Medulla oblongata (tissue), 1 donor: ENCODE measurements around the gene SGSM1.

ENCODE experiments used
- DNase-seq: peaks from one replicate; pipeline ENCODE4 v3.0.0-alpha.2; 2015; ENCODE audit errors: extremely low spot score

The SGSM1 gene

GRCh38 chr22:24805790-24806662 lies at the start of gene SGSM1:
Gene SGSM1 (plus strand): TSS chr22:24806211. CDS start chr22:24806326, 115 bp downstream.
- peak; percentile 79 for DNase-seq

GRCh38 chr22:24758164-24758799 lies 47.7 kb upstream of the SGSM1 start:
- peak; percentile 75 for DNase-seq

- DNase-seq = no peak
Measured at GRCh38 chr22:24759765-24760164, 46.2 kb upstream of the SGSM1 start.

GRCh38 chr22:24760708-24761306 lies 45.2 kb upstream of the SGSM1 start:
- no peak for DNase-seq

GRCh38 chr22:24761888-24762675 lies 43.9 kb upstream of the SGSM1 start:
- DNase-seq = no peak

- DNase-seq = no peak
Measured at GRCh38 chr22:24763872-24764485, 42.0 kb upstream of the SGSM1 start.

GRCh38 chr22:24765166-24765565 lies 40.8 kb upstream of the SGSM1 start:
- no peak for DNase-seq

- DNase-seq = peak; percentile 73
Measured at GRCh38 chr22:24768537-24769374, 37.3 kb upstream of the SGSM1 start.

- DNase-seq = peak; percentile 11
Measured at GRCh38 chr22:24772493-24773220, 33.4 kb upstream of the SGSM1 start.

GRCh38 chr22:24775769-24776492 lies 30.1 kb upstream of the SGSM1 start:
- no peak for DNase-seq

GRCh38 chr22:24776525-24776924 lies 29.5 kb upstream of the SGSM1 start:
- no peak for DNase-seq

GRCh38 chr22:24789516-24789915 lies 16.5 kb upstream of the SGSM1 start:
- DNase-seq = no peak

GRCh38 chr22:24791362-24791761 lies 14.6 kb upstream of the SGSM1 start:
- no peak for DNase-seq

GRCh38 chr22:24796056-24796455 lies 10.0 kb upstream of the SGSM1 start:
- DNase-seq = no peak

- DNase-seq = no peak
Measured at GRCh38 chr22:24796860-24797259, 9.2 kb upstream of the SGSM1 start.

GRCh38 chr22:24801901-24802465 lies 4.0 kb upstream of the SGSM1 start:
- DNase-seq = peak; percentile 49

GRCh38 chr22:24803064-24803542 lies 2.9 kb upstream of the SGSM1 start:
- peak; percentile 63 for DNase-seq

GRCh38 chr22:24806663-24807001 lies 621 bp downstream of the SGSM1 start:
- DNase-seq = no peak
